Cardiac septum (tissue), 1 donor: ENCODE measurements around the gene IPPK. TPM values are rescaled to one million over a fixed set of nuclear protein-coding genes. Genes with fewer than 3 reads are reported as not detected.

Experiments
- DNase-seq: peaks from one replicate; pipeline ENCODE4 v3.0.0-alpha.2; 2020; ENCODE audit warnings: low spot score
- intact Hi-C: fragments of 100-400 bp; cut with DNase I; formaldehyde crosslinking; loops from one replicate; pipeline ENCODE4 v1.14.0; 2022
- total RNA-seq: library from RNA; stranded (reverse); fragmentation: NEBNext Ultra II Directional; extraction: Animal tissue kit (Norgen Biotek cat#: 25700); gene quantifications from one replicate; pipeline ENCODE4 v1.2.1, GENCODE V29; 2021
- donor health status: DM: no; HTN: no; CAD: no.

The IPPK gene
- total RNA-seq, 1 donor from 2014 or later, result 13.1 TPM

DNA sequence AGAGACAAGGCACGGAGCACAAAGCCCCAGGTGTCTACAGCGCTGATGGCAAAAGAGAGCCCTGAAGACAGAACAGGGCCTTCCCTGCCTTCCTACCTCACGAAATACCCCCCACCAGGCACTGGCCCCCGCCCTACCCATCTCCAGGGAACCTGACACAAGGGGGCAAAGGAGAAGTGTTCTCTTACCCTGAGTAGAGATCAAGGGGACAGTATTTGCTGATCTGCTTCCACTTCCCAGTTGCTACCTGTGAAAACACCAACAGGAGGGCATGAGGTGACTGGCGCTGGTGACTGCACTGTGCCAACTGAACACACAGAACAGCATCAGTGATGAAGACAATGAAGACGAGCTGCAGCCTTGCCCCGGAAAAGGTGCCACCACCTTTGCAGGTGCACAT, 27.4 kb downstream of the IPPK start:
- no peak for DNase-seq
- intact Hi-C loops, result loop anchor here (10.0 kb wide), 1 partner anchor 152 kb away; no protein-coding TSS in a partner anchor

GRCh38 chr9:92642041-92642451, 27.9 kb downstream of the IPPK start:
- intact Hi-C loops, result loop anchor here (10.0 kb wide), 1 partner anchor 153 kb away; no protein-coding TSS in a partner anchor
- DNase-seq, result no peak

- no peak for DNase-seq
- intact Hi-C loops, result loop anchor here (10.0 kb wide), 1 partner anchor 154 kb away; no protein-coding TSS in a partner anchor
Observed at GRCh38 chr9:92641092-92641809, 28.7 kb downstream of the IPPK start.

- no peak for DNase-seq
- intact Hi-C loops, result loop anchor here (10.0 kb wide), 1 partner anchor 154 kb away; no protein-coding TSS in a partner anchor
Observed at GRCh38 chr9:92640398-92641091, 29.4 kb downstream of the IPPK start.

DNA sequence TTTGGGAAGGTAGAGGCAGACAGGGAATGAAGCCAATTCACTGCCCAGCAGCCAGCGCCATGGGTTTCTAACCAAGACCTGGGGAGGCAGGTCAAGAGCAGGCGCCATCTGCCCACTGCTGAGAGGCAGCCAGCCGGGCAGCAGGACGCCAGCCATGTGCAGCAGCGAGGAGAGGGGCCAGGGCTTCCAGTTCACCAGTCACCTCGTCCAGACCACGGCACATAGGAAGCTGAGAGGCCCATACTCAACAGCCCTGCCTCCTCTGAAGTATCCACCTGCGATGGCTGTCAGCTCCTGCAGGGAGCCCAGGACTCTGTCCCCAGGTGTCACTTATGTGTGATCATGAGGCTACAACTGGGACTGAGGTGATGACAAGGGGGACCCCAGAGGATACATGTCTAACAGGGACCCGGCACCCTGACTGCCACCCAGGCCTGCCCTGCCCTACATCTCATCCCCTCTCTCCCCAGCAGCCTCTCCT, 30.1 kb downstream of the IPPK start:
- DNase-seq, result no peak
- intact Hi-C loops, result loop anchor here (5.0 to 10.0 kb wide), 2 partner anchors 155 to 298 kb away; no protein-coding TSS in a partner anchor

- DNase-seq, result no peak
- intact Hi-C loops, result loop anchor here (5.0 kb wide), 1 partner anchor 297 kb away; no protein-coding TSS in a partner anchor
Observed at GRCh38 chr9:92639124-92639523, 30.8 kb downstream of the IPPK start.

GRCh38 chr9:92638621-92639101, 31.3 kb downstream of the IPPK start:
- DNase-seq, result no peak
- intact Hi-C loops, result loop anchor here (5.0 kb wide), 1 partner anchor 296 kb away; no protein-coding TSS in a partner anchor

DNA sequence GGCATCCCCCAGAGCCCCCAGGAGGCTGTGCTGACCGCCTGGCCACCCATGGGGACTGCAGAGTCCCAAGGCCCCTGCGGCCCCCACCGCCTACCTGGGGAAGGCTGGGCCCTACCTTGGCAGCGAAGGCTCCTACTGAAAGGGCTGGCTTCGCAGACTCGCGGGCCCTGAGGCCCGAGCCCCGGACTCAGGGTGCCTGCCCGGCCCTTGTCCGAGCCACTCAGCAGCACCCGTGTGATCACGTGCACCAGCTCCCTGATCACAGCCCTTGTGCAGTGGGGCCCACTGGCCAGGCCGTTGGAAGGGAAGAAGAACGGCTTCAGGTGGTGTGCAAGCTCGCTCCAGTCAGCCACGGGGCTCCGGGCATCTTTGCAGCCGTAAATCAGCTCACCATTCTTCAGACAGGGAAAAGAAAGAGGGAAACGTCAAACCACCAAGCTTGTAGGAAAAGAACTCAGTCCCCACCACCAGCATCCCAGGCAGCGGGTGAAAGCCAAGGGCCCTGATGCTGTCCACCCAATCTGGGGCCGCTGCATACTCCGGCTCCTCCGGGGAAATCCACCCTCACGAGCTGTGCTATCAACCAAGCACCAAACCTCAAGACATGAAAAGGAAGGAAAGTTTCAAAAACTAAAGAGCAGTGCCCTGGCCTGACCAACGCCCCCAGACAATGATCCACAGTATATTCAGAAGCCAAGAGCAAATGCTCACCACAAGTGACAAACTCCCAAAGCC, 31.9 kb downstream of the IPPK start:
- DNase-seq, result no peak
- intact Hi-C loops, result loop anchor here (5.0 kb wide), 1 partner anchor 296 kb away; no protein-coding TSS in a partner anchor

DNA sequence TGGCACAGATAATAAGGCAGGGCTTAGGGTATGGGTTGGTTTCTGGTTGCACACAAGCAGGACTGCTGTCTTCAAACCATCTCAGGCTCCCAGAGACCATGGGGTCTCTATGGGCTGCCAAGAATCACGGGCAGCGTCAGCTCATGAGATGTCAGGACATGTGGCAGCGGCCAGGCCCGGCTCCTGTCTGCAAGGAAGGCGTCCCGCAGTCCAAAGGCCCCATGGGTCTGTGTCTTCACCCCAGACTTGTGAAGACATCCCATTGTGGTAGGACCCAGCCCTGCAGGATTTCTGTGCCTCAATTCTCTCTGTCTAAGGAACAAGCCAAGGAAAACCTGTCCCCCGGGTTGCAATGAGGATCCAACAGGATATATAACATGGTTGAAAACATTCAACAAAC, 32.6 kb downstream of the IPPK start:
- intact Hi-C loops, result loop anchor here (5.0 kb wide), 1 partner anchor 295 kb away; no protein-coding TSS in a partner anchor

GRCh38 chr9:92636627-92637026, 33.3 kb downstream of the IPPK start:
- DNase-seq, result no peak
- intact Hi-C loops, result loop anchor here (5.0 kb wide), 1 partner anchor 294 kb away; no protein-coding TSS in a partner anchor

More for the DNA sequence above, 32.6 kb downstream of the IPPK start:
- DNase-seq, result no peak

DNA sequence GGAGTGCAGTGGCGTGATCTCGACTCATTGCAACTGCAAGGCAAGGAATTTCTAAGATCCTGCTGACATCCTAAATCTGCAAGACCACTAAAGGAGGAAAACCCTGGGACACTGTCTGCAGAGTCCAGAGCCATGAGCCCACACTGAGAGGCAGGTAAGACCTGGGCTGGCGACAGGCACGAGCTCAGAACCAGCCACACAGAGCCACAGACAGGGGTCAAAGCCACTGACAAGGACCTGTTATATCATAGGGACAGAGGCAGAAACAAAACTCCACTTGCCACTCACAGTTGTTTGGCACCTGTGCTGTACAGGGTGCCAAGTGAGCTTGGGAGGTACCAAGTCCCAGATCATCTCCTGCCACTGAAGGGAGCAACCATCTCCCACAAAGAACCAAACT, 34.2 kb downstream of the IPPK start:
- DNase-seq, result no peak
- intact Hi-C loops, result loop anchor here (5.0 kb wide), 1 partner anchor 293 kb away; no protein-coding TSS in a partner anchor

- DNase-seq, result peak; percentile 89
- intact Hi-C loops, result loop anchor here (5.0 kb wide), 3 partner anchors 293 to 498 kb away; partner anchors contain the start of genes CENPP and NOL8
Observed at GRCh38 chr9:92634712-92635605, 35.0 kb downstream of the IPPK start.

DNA sequence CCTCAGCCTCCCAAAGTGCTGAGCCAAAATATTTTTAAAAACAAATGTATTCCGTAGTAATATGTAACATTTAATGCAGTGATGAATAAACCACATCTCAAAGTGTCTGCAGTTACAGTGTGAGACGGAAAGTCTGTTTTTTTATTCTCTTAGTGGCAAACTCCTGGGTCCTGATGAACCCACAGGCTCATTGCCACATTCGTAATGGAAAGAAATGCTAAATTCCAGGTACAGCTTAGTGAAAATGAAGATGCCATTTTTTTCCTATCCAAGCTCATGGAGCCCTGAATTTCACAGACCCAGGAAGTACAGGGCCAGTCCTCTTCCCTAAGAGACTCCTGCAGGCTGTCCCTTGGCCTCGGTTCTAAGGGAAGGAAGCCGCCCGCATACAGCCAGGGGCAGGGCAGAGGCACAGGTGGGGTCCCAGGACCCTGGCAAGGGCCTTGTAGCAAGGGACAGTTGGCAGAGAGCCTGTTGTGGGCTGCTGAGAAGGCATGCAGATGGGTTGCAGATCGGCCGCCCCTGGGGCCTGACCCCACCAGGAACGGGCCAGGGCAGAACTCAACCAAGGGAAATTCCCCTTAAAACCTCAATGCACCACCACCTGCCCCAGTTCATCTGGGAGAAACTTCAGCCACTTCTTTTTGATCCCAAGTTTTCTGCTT, 36.2 kb downstream of the IPPK start:
- no peak for DNase-seq
- intact Hi-C loops, result loop anchor here (5.0 kb wide), 2 partner anchors 306 to 496 kb away; partner anchors contain the start of genes CENPP and NOL8

- intact Hi-C loops, result loop anchor here (5.0 kb wide), 2 partner anchors 305 to 495 kb away; partner anchors contain the start of genes CENPP and NOL8
- DNase-seq, result no peak
Observed at GRCh38 chr9:92632641-92633040, 37.3 kb downstream of the IPPK start.

- no peak for DNase-seq
- intact Hi-C loops, result loop anchor here (5.0 kb wide), 2 partner anchors 304 to 494 kb away; partner anchors contain the start of genes CENPP and NOL8
Observed at GRCh38 chr9:92631452-92632343, 38.2 kb downstream of the IPPK start.

DNA sequence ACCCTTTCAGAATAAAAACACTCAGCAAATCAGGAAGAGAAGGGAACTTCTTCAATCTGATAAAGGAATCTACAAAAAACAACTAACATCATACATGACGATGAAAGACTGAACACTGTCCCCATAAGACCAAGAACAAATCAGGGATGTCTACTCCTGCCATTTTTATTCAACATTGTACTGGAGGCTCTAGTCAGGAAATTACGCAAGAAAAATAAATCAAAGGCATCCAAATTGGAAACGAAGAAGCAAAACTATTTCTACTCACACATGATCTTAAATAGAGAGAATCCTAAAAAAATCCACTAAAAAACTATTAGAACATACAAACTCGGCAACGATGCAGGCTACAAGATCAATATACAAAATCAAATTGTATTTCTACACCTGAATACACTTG, 42.3 kb downstream of the IPPK start:
- no peak for DNase-seq
- intact Hi-C loops, result no loop called here

- no peak for DNase-seq
- intact Hi-C loops, result no loop called here
Observed at GRCh38 chr9:92626484-92626883, 43.4 kb downstream of the IPPK start.
